ENCODE results near the gene UBE4B.

UBE4B gene

GRCh38 chr1:10121688-10122087 is 88.9 kb downstream of the UBE4B start:
- no peak for DNase-seq

- no peak for DNase-seq
Observed at GRCh38 chr1:10122926-10123325, 90.2 kb downstream of the UBE4B start.

- no peak for DNase-seq
Observed at GRCh38 chr1:10128101-10128765, 95.5 kb downstream of the UBE4B start.

GRCh38 chr1:10132316-10132715 is 99.6 kb downstream of the UBE4B start:
- no peak for DNase-seq

GRCh38 chr1:10132852-10133251 is 100.1 kb downstream of the UBE4B start:
- no peak for DNase-seq

GRCh38 chr1:10140981-10141380 is 108.2 kb downstream of the UBE4B start:
- no peak for DNase-seq

GRCh38 chr1:10143961-10144485 is 111.3 kb downstream of the UBE4B start:
- no peak for DNase-seq

- DNase-seq, result no peak
Observed at GRCh38 chr1:10146391-10146790, 113.6 kb downstream of the UBE4B start.

GRCh38 chr1:10149231-10149630 is 116.5 kb downstream of the UBE4B start:
- DNase-seq, result no peak

- peak; percentile 15 for DNase-seq
Observed at GRCh38 chr1:10152709-10153284, 120.0 kb downstream of the UBE4B start.

- no peak for DNase-seq
Observed at GRCh38 chr1:10155087-10155712, 122.4 kb downstream of the UBE4B start.

GRCh38 chr1:10160173-10160572 is 127.4 kb downstream of the UBE4B start:
- no peak for DNase-seq

- no peak for DNase-seq
Observed at GRCh38 chr1:10160907-10161490, 128.2 kb downstream of the UBE4B start.

GRCh38 chr1:10161541-10162290 is 129.0 kb downstream of the UBE4B start:
- DNase-seq, result no peak

- no peak for DNase-seq
Observed at GRCh38 chr1:10168912-10169514, 136.3 kb downstream of the UBE4B start.

GRCh38 chr1:10170239-10170574 is 137.4 kb downstream of the UBE4B start:
- no peak for DNase-seq

GRCh38 chr1:10171105-10171767 is 138.5 kb downstream of the UBE4B start:
- no peak for DNase-seq

- DNase-seq, result no peak
Observed at GRCh38 chr1:10171995-10172669, 139.4 kb downstream of the UBE4B start.

- no peak for DNase-seq
Observed at GRCh38 chr1:10173582-10173981, 140.8 kb downstream of the UBE4B start.

GRCh38 chr1:10177876-10178275 is 145.1 kb downstream of the UBE4B start:
- no peak for DNase-seq

GRCh38 chr1:10178597-10179405 is 146.0 kb downstream of the UBE4B start:
- no peak for DNase-seq
